PC-3 (cell line): ENCODE measurements around the gene CTNNA3. TPM values are rescaled to one million over a fixed set of nuclear protein-coding genes. Genes with fewer than 3 reads are reported as not detected.
"Not testable (repeated sequence)": the region's sequence is repeated elsewhere in the genome, so short reads cannot be mapped to it uniquely, and the experiment has no call there.

ENCODE experiments used
- ATAC-seq: fragments of 200-7000 bp; cut with Tn5 transposase; 2 replicates; pipeline ENCODE4 v1.9.1; 2020; ENCODE audit warnings: mild to moderate bottlenecking, moderate library complexity
- BruUV-seq: library from RNA; stranded (reverse); fragments of 400-500 nt; replicated peaks from 2 replicates; lab custom pipeline; 2021; lab: Mats Ljungman, UMichigan
- CTCF ChIA-PET: fragments of 300-600 bp; sonication (Branson Sonifier 250); formaldehyde crosslinking; loops from one replicate; lab custom pipeline; 2022; ENCODE audit warnings: antibody characterized with exemption; lab: Charles Lee
- POLR2A ChIA-PET: fragments of 300-600 bp; sonication (Branson Sonifier 250); formaldehyde crosslinking; loops from one replicate; lab custom pipeline; 2022; ENCODE audit warnings: antibody characterized with exemption; ENCODE audit not compliant: unreplicated experiment; lab: Charles Lee
- DNase-seq: peaks from one replicate; pipeline ENCODE4 v3.0.0-alpha.2; 2015
- H2AFZ ChIP-seq: fragments of 300-600 bp; sonication (generic); 2 replicates; pipeline ENCODE4 v1.6.0; 2016; ENCODE audit warnings: antibody characterized with exemption, low read length
- H3F3A ChIP-seq: fragments of 300-600 bp; sonication (generic); one replicate; pipeline ENCODE4 v1.6.0; 2017; ENCODE audit warnings: antibody characterized with exemption, low read length, control low read depth, mild to moderate bottlenecking; ENCODE audit not compliant: unreplicated experiment
- H3K27ac ChIP-seq: fragments of 300-600 bp; sonication (generic); 2 replicates; pipeline ENCODE4 v1.5.1; 2016; ENCODE audit warnings: mild to moderate bottlenecking, low read length
- H3K27me3 ChIP-seq: fragments of 300-600 bp; sonication (generic); 2 replicates; pipeline ENCODE4 v1.6.1; 2016; ENCODE audit warnings: low read length, mixed read lengths
- H3K36me3 ChIP-seq: fragments of 300-600 bp; sonication (generic); 2 replicates; pipeline ENCODE4 v1.6.1; 2016; ENCODE audit warnings: low read depth, mixed run types, low read length, mixed read lengths
- H3K4me1 ChIP-seq: fragments of 300-600 bp; sonication (generic); 2 replicates; pipeline ENCODE4 v1.5.1; 2016; ENCODE audit warnings: low read length; ENCODE audit not compliant: insufficient read depth
- H3K4me2 ChIP-seq: fragments of 300-600 bp; sonication (generic); 2 replicates; pipeline ENCODE4 v1.6.0; 2016; ENCODE audit warnings: low read length
- H3K4me3 ChIP-seq: fragments of 300-600 bp; sonication (generic); 2 replicates; pipeline ENCODE4 v1.5.1; 2016; ENCODE audit warnings: mild to moderate bottlenecking, low read length, mixed read lengths
- H3K79me2 ChIP-seq: fragments of 300-600 bp; sonication (generic); 2 replicates; pipeline ENCODE4 v1.6.1; 2017; ENCODE audit warnings: low read length, mixed read lengths
- H3K9ac ChIP-seq: fragments of 300-600 bp; sonication (generic); 2 replicates; pipeline ENCODE4 v1.6.0; 2016; ENCODE audit warnings: mild to moderate bottlenecking, low read length
- H3K9me2 ChIP-seq: fragments of 300-600 bp; sonication (generic); replicated peaks from 2 replicates; pipeline ENCODE4 v1.6.1; 2016; ENCODE audit warnings: mixed run types, low read length, mixed read lengths
- H3K9me3 ChIP-seq: fragments of 300-600 bp; sonication (generic); 2 replicates; pipeline ENCODE4 v1.6.1; 2016; ENCODE audit warnings: low read length, mixed read lengths
- H4K20me1 ChIP-seq: fragments of 300-600 bp; sonication (generic); 2 replicates; pipeline ENCODE4 v1.6.1; 2016; ENCODE audit warnings: low read length, mixed read lengths
- EZH2 ChIP-seq: fragments of 300-600 bp; sonication (generic); IDR thresholded peaks from one replicate; pipeline ENCODE4 v1.6.1; 2017; ENCODE audit warnings: antibody characterized with exemption, mild to moderate bottlenecking, low read length; ENCODE audit not compliant: unreplicated experiment
- EZH2phosphoT487 ChIP-seq: fragments of 300-600 bp; sonication (generic); IDR thresholded peaks from 2 replicates; pipeline ENCODE4 v1.6.1; 2018; ENCODE audit warnings: mild to moderate bottlenecking, antibody characterized with exemption, low read length, borderline replicate concordance
- intact Hi-C: fragments of 100-400 bp; cut with micrococcal nuclease; formaldehyde crosslinking; loops from 2 replicates; pipeline ENCODE4 v1.9.0; 2023
- total RNA-seq: library from RNA; depleted of rRNA; stranded (reverse); fragments of >200 nt; gene quantifications from 2 replicates; pipeline ENCODE4 v1.2.3, GENCODE V29; 2014
- TF ChIP-seq, protein P1 (sequence below): fragments of 300-600 bp; sonication (generic); conservative IDR thresholded peaks from 2 replicates; pipeline ENCODE4 v1.5.1; 2017; ENCODE audit warnings: antibody characterized with exemption, low read depth, mild to moderate bottlenecking, low read length

Gene CTNNA3
- total RNA-seq, 1 experiment from 2014 or later = 1.9 TPM

DNA sequence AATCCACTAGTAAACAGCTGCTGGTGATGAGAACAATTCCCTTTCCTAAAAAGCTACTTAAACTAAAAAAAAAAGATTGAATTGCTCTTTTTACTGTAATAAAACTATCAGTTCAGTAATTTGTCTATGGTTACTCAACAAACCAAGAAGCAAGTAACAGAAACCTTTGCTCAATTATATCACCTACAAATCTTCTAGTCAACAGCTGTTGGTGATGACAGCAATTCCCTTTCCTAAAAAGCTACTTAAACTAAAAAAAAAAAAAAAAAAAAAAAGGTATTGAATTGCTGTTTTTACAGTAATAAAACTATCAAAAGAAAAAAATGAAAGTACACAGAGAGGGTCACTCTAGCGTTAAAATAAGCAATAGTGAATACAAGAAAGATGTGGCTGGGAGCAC lies 158.1 kb downstream of the CTNNA3 start:
- H3F3A ChIP-seq = no peaks in the 10 kb centered on the region
- H3K4me3 ChIP-seq = no peak overlapping the region
- H3K9ac ChIP-seq = no peak overlapping the region
- DNase-seq (no peak), ATAC-seq (no peak)
- H3K9me3 ChIP-seq = no peaks in the 10 kb centered on the region
- no peaks in the 10 kb centered on the region for H3K36me3 ChIP-seq
- no peaks in the 10 kb centered on the region for H3K4me1 ChIP-seq
- no peak overlapping the region for H2AFZ ChIP-seq
- ChIA-PET POLR2A (no interaction called here), CTCF (no interaction called here)
- peaks cover 75% of the 10 kb centered on the region for H3K27me3 ChIP-seq
- no peak overlapping the region for H3K4me2 ChIP-seq
- BruUV-seq = no TSS peak
- intact Hi-C loops = no loop called here
- H3K79me2 ChIP-seq = no peaks in the 10 kb centered on the region
- H3K9me2 ChIP-seq = no peaks in the 10 kb centered on the region
- TF ChIP-seq EZH2phosphoT487 (no peak), EZH2 (no peak)
- TF ChIP-seq, protein P1, sequence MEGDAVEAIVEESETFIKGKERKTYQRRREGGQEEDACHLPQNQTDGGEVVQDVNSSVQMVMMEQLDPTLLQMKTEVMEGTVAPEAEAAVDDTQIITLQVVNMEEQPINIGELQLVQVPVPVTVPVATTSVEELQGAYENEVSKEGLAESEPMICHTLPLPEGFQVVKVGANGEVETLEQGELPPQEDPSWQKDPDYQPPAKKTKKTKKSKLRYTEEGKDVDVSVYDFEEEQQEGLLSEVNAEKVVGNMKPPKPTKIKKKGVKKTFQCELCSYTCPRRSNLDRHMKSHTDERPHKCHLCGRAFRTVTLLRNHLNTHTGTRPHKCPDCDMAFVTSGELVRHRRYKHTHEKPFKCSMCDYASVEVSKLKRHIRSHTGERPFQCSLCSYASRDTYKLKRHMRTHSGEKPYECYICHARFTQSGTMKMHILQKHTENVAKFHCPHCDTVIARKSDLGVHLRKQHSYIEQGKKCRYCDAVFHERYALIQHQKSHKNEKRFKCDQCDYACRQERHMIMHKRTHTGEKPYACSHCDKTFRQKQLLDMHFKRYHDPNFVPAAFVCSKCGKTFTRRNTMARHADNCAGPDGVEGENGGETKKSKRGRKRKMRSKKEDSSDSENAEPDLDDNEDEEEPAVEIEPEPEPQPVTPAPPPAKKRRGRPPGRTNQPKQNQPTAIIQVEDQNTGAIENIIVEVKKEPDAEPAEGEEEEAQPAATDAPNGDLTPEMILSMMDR = no peak
- no peaks in the 10 kb centered on the region for H4K20me1 ChIP-seq
- H3K27ac ChIP-seq = no peak overlapping the region

DNA sequence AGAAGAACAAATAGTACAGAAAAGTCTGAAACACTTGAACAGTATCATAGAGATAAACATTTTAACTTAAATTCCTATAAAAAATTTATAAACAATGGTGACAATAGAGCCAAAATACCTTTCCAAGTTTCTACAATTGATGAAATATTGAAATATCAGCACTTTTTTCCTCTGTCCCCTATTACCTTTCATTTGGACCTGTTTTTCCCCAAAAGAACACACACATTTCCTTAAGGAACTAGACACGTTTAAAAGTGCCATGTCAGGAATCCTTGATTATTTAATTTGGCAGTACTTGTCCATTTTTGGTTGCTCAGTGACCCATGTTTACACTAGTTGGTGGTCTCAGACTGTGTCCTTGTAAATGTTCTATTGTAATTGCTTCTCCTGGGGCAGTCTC lies 162.6 kb downstream of the CTNNA3 start:
- ChIA-PET CTCF (no interaction called here), POLR2A (no interaction called here)
- H3K4me1 ChIP-seq = no peaks in the 10 kb centered on the region
- BruUV-seq = no TSS peak
- no peak overlapping the region for H2AFZ ChIP-seq
- no peaks in the 10 kb centered on the region for H3K9me2 ChIP-seq
- peaks cover 52% of the 10 kb centered on the region for H3K27me3 ChIP-seq
- no peaks in the 10 kb centered on the region for H3K79me2 ChIP-seq
- H3F3A ChIP-seq = no peaks in the 10 kb centered on the region
- H3K27ac ChIP-seq = no peak overlapping the region
- no peak overlapping the region for H3K4me3 ChIP-seq
- H3K36me3 ChIP-seq = no peaks in the 10 kb centered on the region
- H3K4me2 ChIP-seq = no peak overlapping the region
- no peak overlapping the region for H3K9ac ChIP-seq
- TF ChIP-seq, protein P1 = no peak
- TF ChIP-seq EZH2phosphoT487 = no peak
- no peak for TF ChIP-seq EZH2
- H3K9me3 ChIP-seq = 0 out of 2 replicates have a peak, but pooled peaks cover 5% of the 10 kb centered on the region
- intact Hi-C loops = no loop called here
- no peak for ATAC-seq
- H4K20me1 ChIP-seq = no peaks in the 10 kb centered on the region
- DNase-seq = no peak

DNA sequence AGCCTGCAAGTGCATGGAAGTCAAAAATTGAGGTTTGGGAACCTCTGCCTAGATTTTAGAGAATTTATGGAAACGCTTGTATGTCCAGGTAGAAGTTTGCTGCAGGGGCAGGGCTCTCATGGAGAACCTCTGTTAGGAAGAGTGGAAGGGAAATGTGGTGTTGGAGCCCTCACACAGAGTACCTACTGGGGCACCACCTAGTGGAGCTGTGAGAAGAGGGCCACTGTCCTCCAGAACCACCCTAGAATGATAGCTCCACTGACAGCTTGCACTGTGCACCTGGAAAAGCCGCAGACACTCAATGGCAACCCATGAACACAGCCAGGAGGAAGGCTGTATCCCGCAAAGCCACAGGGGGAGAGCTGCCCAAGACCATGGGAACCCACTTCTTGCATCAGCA lies 165.0 kb downstream of the CTNNA3 start:
- POLR2A ChIA-PET, H3F3A ChIP-seq, BruUV-seq, H3K79me2 ChIP-seq, H3K4me1 ChIP-seq, H3K4me3 ChIP-seq, H3K9me2 ChIP-seq, H4K20me1 ChIP-seq, H3K4me2 ChIP-seq, intact Hi-C loops, H3K9me3 ChIP-seq, H3K27ac ChIP-seq, H3K36me3 ChIP-seq, H2AFZ ChIP-seq, CTCF ChIA-PET, H3K9ac ChIP-seq: not testable (repeated sequence)
- TF ChIP-seq, protein P1 = peak; percentile 47; the same call in 1 of the 2 replicates
- ATAC-seq (peak; percentile 61; the same call in 1 of the 2 replicates), DNase-seq (peak; percentile 35)
- H3K27me3 ChIP-seq = peaks cover 29% of the 10 kb centered on the region
